Muscle layer of duodenum (tissue), 2 donors: ENCODE data around the gene CUZD1.

Experiments used
- H3K27ac ChIP-seq: one replicate; pipeline ENCODE4 v1.7.0; 2013; ENCODE audit warnings: mild to moderate bottlenecking, low read length
- H3K27me3 ChIP-seq: one replicate; pipeline ENCODE4 v1.7.0; 2013; ENCODE audit warnings: low read depth, mild to moderate bottlenecking, control low read depth, low read length
- H3K36me3 ChIP-seq, 2 donors: one replicate each; pipeline ENCODE4 v1.7.0; 2013; ENCODE audit warnings: low read length in 2 of 2, control low read depth in 1 of 2, mild to moderate bottlenecking in 1 of 2; ENCODE audit not compliant: insufficient read depth in 2 of 2, control insufficient read depth in 1 of 2
- H3K4me1 ChIP-seq, 2 donors: one replicate each; pipeline ENCODE4 v1.7.0; 2013; ENCODE audit warnings: low read length in 2 of 2, mild to moderate bottlenecking in 2 of 2, control low read depth in 1 of 2, moderate library complexity in 1 of 2; ENCODE audit not compliant: insufficient read depth in 2 of 2, control insufficient read depth in 1 of 2
- H3K4me3 ChIP-seq, 2 donors: one replicate each; pipeline ENCODE4 v1.7.0; 2013; ENCODE audit warnings: low read length in 2 of 2, low read depth in 1 of 2, mild to moderate bottlenecking in 1 of 2
- H3K9me3 ChIP-seq, 2 donors: one replicate each; pipeline ENCODE4 v1.7.0; 2013; ENCODE audit warnings: low read length in 2 of 2, control low read depth in 1 of 2, mild to moderate bottlenecking in 1 of 2; ENCODE audit not compliant: control insufficient read depth in 1 of 2
- donor health status: healthy.

CUZD1 gene

DNA sequence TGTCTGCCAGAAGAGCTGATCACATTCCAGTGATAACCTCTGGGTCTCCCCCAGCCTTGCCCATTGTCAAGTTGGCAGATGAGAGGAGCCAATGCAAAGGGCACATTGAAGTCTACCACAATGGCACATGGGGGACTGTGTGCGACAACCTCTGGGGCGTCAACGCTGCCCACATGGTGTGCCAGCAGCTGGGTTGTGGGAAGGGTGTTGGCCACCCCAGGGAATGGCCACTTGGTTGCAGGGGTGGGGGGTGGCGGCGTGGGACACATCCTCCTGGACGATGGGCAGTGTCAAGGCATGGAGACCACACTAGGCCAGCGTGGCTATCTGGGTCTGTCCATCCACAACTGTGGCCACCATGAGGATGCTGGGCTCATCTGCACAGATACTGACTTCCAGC is 43.4 kb downstream of the CUZD1 start:
- Histone ChIP-seq H3K4me3 (no peak overlapping the region), H3K36me3 (no peaks in the 10 kb centered on the region), H3K27me3 (no peaks in the 10 kb centered on the region), H3K4me1 (no peaks in the 10 kb centered on the region), H3K27ac (no peak overlapping the region), H3K9me3 (no peaks in the 10 kb centered on the region)

GRCh38 chr10:122798704-122799231 is 46.9 kb downstream of the CUZD1 start:
- Histone ChIP-seq H3K27me3 (no peaks in the 10 kb centered on the region), H3K4me3 (no peak overlapping the region), H3K27ac (no peak overlapping the region), H3K4me1 (no peaks in the 10 kb centered on the region), H3K9me3 (no peaks in the 10 kb centered on the region), H3K36me3 (no peaks in the 10 kb centered on the region)

DNA sequence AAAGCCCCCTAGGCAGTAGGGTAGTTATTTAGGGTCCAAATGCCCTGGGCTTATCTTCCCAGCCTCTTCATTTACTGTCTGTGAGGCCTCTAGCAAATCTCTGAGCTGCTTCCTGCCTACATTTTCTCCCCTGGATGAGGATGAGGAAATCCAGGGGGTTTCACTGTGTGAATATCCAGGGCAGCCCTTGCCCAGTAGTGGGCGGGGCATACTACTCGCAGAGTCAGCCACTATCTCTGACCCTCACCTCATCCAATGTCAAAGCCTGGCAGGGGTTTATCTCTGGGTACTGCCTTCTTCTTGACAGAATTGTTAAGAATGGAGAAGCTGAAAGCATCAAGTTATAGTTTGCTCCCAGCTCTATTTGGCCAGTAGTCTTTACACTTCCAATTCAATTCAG is 48.9 kb downstream of the CUZD1 start:
- Histone ChIP-seq H3K27me3 (no peaks in the 10 kb centered on the region), H3K9me3 (no peaks in the 10 kb centered on the region), H3K4me1 (no peaks in the 10 kb centered on the region), H3K36me3 (no peaks in the 10 kb centered on the region), H3K27ac (no peak overlapping the region), H3K4me3 (no peak overlapping the region)

DNA sequence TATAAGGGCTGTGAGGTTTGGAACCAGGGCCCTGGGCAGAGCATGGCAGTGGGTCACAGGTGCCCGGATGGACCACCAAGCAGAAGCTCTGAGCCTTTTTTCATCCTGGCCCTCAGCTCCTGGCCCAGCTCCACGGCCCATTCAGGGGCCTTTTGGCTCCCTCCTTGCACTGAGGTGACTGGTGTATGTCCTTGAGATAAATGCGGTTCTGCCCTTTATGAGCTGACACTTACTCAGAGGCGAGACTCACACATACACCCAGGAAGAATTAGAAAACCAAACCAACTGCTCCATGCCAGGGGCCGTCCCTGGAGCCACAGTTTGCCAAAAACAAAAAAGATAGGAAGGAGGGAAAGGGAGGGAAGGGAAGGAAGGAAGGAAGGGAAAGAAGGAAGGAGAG is 49.7 kb downstream of the CUZD1 start:
- Histone ChIP-seq H3K9me3 (no peaks in the 10 kb centered on the region), H3K4me1 (no peaks in the 10 kb centered on the region), H3K27me3 (no peaks in the 10 kb centered on the region), H3K27ac (no peak overlapping the region), H3K4me3 (no peak overlapping the region), H3K36me3 (no peaks in the 10 kb centered on the region)

DNA sequence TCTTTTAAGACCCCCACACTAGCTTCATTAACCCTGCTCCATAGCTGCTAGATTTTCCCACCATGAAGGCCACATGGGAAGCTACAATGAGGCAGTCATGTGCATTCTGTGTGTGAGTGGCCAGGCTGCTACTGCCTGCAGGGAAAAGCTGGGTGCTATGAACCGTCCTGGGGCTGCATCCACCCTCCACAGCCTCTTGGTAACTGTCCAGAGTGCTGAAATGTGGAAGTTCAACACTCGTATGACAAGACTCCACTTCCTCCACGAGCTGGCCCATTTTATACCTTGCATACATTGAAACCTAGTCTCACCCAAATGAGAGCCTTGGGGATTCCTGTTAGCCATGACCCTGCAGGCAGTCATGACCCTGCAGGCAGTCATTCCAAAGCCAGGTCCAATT is 59.4 kb downstream of the CUZD1 start:
- no peak overlapping the region for H3K27ac ChIP-seq
- H3K9me3 ChIP-seq, result no peaks in the 10 kb centered on the region
- H3K27me3 ChIP-seq, result no peaks in the 10 kb centered on the region

GRCh38 chr10:122782911-122783310 is 62.7 kb downstream of the CUZD1 start:
- no peak overlapping the region for H3K27ac ChIP-seq
- H3K27me3 ChIP-seq, result no peaks in the 10 kb centered on the region
- no peak overlapping the region for H3K4me3 ChIP-seq
- no peaks in the 10 kb centered on the region for H3K36me3 ChIP-seq
- H3K9me3 ChIP-seq, result no peaks in the 10 kb centered on the region
- H3K4me1 ChIP-seq, result no peaks in the 10 kb centered on the region

More for the DNA sequence above, 59.4 kb downstream of the CUZD1 start:
- Histone ChIP-seq H3K4me3 (no peak overlapping the region), H3K4me1 (no peaks in the 10 kb centered on the region), H3K36me3 (no peaks in the 10 kb centered on the region)
